HG03442 (cell line): ENCODE measurements around the gene PTPRN2.

Source experiments
- ATAC-seq: cut with Tn5 transposase; IDR thresholded peaks from one replicate; pipeline ENCODE4 v1.9.1; 2021; ENCODE audit warnings: mild to moderate bottlenecking, moderate library complexity; ENCODE audit not compliant: unreplicated experiment

PTPRN2 gene

GRCh38 chr7:157803906-157804305, 783.7 kb downstream of the PTPRN2 start:
- no peak for ATAC-seq

GRCh38 chr7:157801971-157802675, 785.5 kb downstream of the PTPRN2 start:
- ATAC-seq, result no peak

DNA sequence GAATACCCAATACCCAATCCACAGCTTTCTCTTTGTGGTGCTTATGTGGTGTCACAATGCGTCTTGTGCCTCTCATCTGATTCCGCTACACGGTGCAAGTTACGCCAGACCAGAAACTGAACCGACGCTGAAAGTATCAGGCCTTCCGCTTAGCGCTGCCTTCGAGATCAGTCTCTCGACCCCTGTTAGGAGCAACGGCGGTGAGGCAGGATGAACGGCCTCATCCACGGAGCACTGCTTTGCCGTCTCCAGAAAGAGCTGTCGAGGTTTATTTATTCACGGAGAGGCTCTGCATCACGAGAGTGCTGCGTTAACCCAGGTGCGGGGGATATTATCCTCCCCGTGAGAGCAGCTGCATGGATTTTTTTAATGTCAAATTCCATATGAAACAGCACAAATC, 786.5 kb downstream of the PTPRN2 start:
- ATAC-seq, result no peak

DNA sequence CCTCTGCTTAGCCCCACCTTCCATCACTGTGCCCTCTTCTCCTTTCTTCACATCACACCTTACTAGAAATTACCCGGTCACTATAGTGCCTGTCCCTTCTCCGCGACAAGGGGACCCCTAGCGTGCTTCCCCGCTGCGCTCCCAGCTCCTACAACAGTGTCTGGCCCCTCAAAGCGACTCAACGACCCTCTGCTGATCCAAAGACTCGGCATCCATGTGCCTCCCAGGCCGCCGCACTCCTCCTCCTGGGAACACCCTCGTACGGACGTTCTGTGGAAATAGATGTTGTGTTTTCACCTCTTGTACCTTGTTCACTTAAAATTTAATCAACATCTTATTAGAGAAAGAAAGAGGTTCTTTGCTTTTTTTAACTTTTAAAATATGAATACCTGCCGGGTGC, 787.3 kb downstream of the PTPRN2 start:
- ATAC-seq, result no peak

GRCh38 chr7:157799076-157799685, 788.4 kb downstream of the PTPRN2 start:
- no peak for ATAC-seq

GRCh38 chr7:157797361-157797760, 790.3 kb downstream of the PTPRN2 start:
- ATAC-seq, result no peak

GRCh38 chr7:157796846-157797245, 790.8 kb downstream of the PTPRN2 start:
- ATAC-seq, result no peak

- no peak for ATAC-seq
Observed at GRCh38 chr7:157795643-157796042, 792.0 kb downstream of the PTPRN2 start.

DNA sequence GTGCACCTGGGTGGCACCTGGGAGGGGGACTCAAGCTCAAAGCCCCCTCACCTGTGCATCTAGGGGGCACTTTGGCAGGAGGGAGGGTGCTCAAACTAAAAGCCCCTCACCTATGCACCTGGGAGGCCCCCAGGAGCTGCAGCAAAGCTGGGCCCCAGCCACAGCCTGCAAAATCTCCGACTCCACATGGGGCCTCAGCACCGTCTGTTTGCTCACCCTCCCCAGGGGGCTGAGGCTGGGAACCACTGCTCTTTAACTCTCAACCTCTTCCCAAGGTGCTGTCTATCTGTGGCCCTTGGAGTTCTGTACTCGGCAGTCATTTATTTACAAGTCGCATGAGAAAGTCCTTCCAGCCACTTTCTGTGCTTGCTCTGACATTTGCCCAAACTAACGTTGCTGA, 792.4 kb downstream of the PTPRN2 start:
- no peak for ATAC-seq

GRCh38 chr7:157794746-157795065, 792.9 kb downstream of the PTPRN2 start:
- ATAC-seq, result no peak

DNA sequence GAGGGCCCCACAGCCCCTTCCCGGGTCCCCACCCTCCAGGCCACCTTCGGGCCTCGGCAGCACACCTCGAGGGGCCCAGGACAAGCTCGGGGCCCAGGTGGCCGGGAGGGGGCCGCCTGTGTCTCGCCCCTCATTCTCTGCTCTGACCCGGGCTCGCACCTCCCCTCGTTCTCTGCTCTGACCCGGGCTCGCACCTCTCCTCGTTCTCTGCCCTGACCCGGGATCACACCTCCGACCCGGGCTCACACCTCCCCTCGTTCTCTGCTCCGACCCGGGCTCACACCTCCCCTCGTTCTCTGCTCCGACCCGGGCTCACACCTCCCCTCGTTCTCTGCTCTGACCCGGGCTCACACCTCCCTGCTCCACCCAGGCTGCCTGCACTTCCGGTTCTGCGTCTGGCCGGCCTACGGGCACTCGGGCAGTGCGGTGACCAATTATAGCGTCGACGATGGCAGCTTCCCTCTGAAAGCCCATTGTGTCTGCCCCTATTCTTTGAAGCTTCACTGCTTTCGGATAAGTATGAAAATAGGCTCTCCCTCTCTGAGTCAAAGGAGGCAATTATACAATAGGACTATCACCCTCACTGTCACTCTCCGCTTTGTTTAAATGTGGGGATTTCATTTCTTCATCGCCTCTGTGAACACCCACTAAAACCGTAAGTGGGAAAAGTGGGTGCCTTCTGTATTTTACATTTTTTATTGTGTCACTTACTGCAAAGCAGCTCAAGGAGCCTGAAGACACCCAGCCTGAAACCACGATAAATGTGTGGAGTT, 793.5 kb downstream of the PTPRN2 start:
- no peak for ATAC-seq

GRCh38 chr7:157793087-157793353, 794.6 kb downstream of the PTPRN2 start:
- no peak for ATAC-seq

- ATAC-seq, result no peak
Observed at GRCh38 chr7:157792241-157793086, 795.2 kb downstream of the PTPRN2 start.

DNA sequence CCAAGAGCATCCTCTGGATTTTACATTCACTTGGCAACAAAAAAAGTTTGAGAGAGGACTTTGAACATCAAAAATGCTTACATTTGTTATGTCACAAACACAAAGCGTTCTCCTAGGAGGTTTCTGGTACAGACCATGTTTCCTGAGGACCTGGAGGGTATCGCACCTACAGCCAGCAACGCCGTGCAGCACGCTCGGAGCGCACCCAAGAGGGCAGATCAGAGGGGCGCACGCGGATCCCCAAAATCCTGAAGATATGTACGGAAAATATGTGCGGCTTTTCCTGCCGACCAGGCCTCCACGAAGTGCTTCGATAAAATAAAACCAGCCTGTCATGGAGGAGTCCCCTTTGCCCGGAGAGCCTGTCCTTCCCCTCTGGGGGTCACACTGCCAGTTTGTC, 796.0 kb downstream of the PTPRN2 start:
- ATAC-seq, result no peak

DNA sequence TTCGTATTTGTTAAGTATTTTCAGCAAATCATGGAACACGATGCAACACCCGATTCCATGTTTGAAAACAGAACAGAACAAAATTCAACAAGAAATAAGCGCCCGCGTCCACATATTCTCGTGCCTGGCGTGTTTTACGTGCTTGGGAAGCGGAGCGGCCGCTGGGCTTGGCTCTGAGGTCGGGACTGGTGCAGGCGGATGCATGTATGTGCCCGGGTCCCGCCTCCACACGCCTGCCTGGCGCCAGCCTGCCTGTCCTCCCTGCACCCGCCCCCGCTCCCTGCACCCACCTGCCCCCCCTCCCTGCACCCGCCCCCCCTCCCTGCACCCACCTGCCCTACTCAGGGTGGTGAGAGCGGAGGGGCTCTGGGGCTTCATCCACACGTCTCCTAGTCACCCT, 796.4 kb downstream of the PTPRN2 start:
- no peak for ATAC-seq

DNA sequence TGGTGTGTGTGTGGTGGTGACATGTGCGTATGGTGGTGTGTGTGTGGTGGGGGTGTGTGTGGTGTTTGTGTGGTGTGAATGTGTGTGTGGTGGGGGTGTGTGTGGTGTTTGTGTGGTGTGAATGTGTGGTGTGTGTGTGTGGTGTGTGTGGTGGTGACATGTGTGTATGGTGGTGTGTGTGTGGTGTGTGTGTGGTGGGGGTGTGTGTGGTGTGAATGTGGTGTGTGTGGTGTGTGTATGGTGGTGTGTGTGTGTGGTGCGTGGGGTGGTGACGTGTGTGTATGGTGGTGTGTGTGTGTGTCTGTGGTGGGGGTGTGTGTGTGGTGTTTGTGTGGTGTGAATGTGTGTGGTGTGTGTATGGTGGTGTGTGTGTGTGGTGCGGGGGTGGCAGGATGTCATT, 797.7 kb downstream of the PTPRN2 start:
- no peak for ATAC-seq

- no peak for ATAC-seq
Observed at GRCh38 chr7:157789094-157789493, 798.5 kb downstream of the PTPRN2 start.

DNA sequence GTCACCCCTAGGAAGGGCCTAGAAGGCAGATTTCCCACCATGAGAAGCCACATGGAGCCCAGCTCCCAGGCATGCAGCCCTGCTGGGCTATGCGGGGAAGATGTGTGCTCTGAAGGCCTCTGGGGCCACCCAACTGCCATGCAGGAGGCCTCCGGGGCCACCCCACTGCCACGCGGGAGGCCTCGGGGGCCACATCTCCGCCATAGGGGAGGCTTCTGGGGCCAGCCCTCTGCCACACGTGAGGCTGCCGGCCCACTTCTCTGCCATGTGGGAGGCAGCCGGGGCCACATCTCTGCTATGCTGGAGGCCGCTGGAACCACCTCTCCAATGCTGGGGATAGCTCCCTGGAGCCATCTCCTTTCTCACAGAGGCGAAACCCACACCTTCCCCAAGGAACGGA, 799.0 kb downstream of the PTPRN2 start:
- no peak for ATAC-seq

GRCh38 chr7:157787275-157787701, 800.3 kb downstream of the PTPRN2 start:
- ATAC-seq, result no peak

DNA sequence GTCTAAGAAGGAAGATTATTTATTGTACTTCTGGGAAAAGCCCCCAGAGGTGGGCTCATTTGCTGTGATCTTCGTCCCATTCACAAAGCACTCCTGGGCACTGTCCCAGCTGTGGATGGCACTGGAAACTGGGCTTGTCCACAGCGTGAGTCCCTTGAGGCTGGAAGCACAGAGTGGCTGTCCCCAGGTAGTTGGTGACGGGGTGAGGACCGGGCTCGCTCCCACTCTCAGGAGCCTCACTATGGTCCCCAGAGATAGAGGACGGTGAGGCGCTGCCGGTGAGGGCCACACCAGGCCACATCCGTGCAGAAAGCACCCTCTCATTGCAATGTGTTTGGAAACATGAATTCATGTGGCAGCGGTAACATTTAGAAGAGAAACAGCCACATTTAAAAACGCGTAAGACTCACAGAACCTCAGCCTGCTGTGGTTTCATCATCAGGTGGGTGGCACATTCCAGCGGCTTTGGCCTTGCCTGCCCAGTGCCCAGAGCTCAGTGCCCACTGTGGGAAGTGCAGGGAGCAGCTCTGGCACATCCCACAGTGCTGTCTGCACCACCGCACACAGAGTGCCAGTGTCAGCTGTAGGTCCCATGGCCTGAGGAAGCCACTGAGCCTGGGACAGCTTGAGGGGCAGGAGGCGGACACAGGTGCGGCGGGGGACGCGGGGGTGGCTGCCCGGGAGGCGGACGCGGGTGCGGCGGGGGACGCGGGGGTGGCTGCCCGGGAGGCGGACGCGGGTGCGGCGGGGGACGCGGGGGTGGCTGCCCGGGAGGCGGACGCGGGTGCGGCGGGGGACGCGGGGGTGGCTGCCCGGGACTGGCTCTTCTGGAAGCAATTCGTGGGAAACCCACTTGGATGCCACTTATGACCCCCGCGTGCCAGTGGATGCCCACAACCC, 801.0 kb downstream of the PTPRN2 start:
- ATAC-seq, result no peak
